ENCODE data around the gene MRPS2.

- TF ChIP-seq SIN3A (IDR thresholded peaks at IDR 0.05; ENCODE audit: low read depth, low read length) (no peak), CTCF (IDR thresholded peaks at IDR 0.05 in 2 of 3, conservative IDR thresholded peaks at IDR 0.05 in 1 of 3; ENCODE audit: control insufficient read depth in 2 of 3, extremely low read depth in 1 of 3, insufficient read depth in 1 of 3, low read depth in 3 of 3, low read length in 3 of 3) (no peak), FOS (IDR thresholded peaks at IDR 0.05; ENCODE audit: borderline replicate concordance, extremely low read depth, insufficient read length) (no peak), ZNF384 (IDR thresholded peaks at IDR 0.05; ENCODE audit: borderline replicate concordance, low read depth, low read length) (no peak), CREB1 (IDR thresholded peaks at IDR 0.05; ENCODE audit: low read depth) (no peak), BRCA1 (IDR thresholded peaks at IDR 0.05; ENCODE audit: low read depth, low read length) (no peak), SP1 (IDR thresholded peaks at IDR 0.05; ENCODE audit: low read depth, low read length) (no peak), RCOR1 (conservative IDR thresholded peaks at IDR 0.05; ENCODE audit: low read depth, low read length) (no peak), ATF2 (IDR thresholded peaks at IDR 0.05; ENCODE audit: low read length) (no peak), TAF1 (IDR thresholded peaks at IDR 0.05; ENCODE audit: borderline replicate concordance, low read depth, low read length) (no peak), E2F4 (IDR thresholded peaks at IDR 0.05; ENCODE audit: low read depth, low read length) (no peak), IRF3 (IDR thresholded peaks at IDR 0.05) (no peak), E2F8 (IDR thresholded peaks at IDR 0.05; ENCODE audit: low read depth, partially characterized antibody) (no peak), RBBP5 (conservative IDR thresholded peaks at IDR 0.05) (no peak)
Observed at GRCh38 chr9:135476561-135477355, 23.7 kb upstream of the MRPS2 start.

Data from GM12878 (cell line).